ENCODE measurements around the gene RC3H2. TPM values are rescaled to one million over a fixed set of nuclear protein-coding genes. Genes with fewer than 3 reads are reported as not detected.

Gene RC3H2
- total and polyA plus RNA-seq, 2 of the 13 experiments (the other 11 are each of a cell fraction or from before 2014, with no cell fraction given) = 21.0 to 36.4 TPM

DNA sequence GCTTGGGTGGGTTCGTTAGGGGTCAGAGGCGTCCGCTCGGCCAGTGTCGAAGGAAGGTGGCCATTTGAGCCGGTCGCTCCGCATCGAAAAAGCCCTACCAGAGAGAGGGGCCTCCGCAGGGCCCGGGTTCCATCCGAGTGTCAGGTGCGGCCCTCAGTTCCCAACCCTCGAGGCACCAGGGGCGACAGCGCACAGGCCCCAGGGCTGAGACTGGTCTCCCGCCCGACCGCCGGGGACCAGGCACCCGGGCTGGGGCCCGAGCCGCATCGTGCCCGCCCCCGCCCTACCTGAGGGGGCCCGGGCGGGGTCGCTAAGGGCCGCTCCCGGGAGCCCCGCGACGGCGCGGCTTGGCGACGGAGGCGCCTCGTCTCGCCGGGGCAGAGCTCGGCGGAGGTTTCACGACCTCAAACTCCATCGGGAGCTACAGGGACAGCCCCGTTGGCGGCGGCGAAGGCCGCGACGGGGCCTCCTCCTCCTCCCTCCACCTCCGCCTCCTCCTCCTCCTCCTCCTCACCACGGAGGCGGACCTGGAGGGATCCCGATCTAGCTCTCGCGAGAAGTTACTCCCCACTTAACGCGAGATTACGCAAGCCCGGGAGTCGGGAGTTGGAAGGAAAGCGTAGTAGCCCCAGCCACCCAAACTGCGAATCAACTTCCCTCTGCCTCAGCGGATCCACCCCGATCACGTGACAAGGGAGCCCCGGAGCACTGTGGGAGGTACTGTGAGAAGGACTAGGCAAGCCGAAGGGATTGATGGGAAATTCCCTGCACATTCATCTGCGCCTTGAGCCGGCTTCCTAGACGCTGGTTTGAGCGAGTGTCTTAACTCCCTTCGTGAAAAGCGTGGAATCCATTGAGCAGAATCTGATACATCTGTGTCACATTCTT, at the start of gene RC3H2 (continued):
- peak; percentile 52 for TF ChIP-seq MYC (CRISPR knock-in tag; IDR thresholded peaks at IDR 0.05; ENCODE audit: borderline replicate concordance)
- no peak for TF ChIP-seq ADNP (CRISPR knock-in tag; IDR thresholded peaks at IDR 0.05)
- TF ChIP-seq ZNF556 (CRISPR knock-in tag; IDR thresholded peaks at IDR 0.05; ENCODE audit: borderline replicate concordance) = peak; percentile 60; the same call in 1 of the 2 replicates
- peak; percentile 27 for TF ChIP-seq ZNF746 (CRISPR knock-in tag; IDR thresholded peaks at IDR 0.05)
- TF ChIP-seq HNF4A (CRISPR knock-in tag; IDR thresholded peaks at IDR 0.05) = no peak
- TF ChIP-seq, protein P1, sequence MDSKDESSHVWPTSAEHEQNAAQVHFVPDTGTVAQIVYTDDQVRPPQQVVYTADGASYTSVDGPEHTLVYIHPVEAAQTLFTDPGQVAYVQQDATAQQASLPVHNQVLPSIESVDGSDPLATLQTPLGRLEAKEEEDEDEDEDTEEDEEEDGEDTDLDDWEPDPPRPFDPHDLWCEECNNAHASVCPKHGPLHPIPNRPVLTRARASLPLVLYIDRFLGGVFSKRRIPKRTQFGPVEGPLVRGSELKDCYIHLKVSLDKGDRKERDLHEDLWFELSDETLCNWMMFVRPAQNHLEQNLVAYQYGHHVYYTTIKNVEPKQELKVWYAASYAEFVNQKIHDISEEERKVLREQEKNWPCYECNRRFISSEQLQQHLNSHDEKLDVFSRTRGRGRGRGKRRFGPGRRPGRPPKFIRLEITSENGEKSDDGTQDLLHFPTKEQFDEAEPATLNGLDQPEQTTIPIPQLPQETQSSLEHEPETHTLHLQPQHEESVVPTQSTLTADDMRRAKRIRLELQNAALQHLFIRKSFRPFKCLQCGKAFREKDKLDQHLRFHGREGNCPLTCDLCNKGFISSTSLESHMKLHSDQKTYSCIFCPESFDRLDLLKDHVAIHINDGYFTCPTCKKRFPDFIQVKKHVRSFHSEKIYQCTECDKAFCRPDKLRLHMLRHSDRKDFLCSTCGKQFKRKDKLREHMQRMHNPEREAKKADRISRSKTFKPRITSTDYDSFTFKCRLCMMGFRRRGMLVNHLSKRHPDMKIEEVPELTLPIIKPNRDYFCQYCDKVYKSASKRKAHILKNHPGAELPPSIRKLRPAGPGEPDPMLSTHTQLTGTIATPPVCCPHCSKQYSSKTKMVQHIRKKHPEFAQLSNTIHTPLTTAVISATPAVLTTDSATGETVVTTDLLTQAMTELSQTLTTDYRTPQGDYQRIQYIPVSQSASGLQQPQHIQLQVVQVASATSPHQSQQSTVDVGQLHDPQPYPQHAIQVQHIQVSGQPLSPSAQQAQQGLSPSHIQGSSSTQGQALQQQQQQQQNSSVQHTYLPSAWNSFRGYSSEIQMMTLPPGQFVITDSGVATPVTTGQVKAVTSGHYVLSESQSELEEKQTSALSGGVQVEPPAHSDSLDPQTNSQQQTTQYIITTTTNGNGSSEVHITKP (CRISPR knock-in tag; IDR thresholded peaks at IDR 0.05; ENCODE audit: low read depth) = peak; percentile 20; the same call in 1 of the 2 replicates
- TF ChIP-seq, protein P2, sequence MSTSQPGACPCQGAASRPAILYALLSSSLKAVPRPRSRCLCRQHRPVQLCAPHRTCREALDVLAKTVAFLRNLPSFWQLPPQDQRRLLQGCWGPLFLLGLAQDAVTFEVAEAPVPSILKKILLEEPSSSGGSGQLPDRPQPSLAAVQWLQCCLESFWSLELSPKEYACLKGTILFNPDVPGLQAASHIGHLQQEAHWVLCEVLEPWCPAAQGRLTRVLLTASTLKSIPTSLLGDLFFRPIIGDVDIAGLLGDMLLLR (CRISPR knock-in tag; IDR thresholded peaks at IDR 0.05) = no peak; the same call in 1 of the 2 replicates
- TF ChIP-seq, protein P3, sequence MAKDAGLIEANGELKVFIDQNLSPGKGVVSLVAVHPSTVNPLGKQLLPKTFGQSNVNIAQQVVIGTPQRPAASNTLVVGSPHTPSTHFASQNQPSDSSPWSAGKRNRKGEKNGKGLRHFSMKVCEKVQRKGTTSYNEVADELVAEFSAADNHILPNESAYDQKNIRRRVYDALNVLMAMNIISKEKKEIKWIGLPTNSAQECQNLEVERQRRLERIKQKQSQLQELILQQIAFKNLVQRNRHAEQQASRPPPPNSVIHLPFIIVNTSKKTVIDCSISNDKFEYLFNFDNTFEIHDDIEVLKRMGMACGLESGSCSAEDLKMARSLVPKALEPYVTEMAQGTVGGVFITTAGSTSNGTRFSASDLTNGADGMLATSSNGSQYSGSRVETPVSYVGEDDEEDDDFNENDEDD (CRISPR knock-in tag; IDR thresholded peaks at IDR 0.05; ENCODE audit: borderline replicate concordance) = no peak
- no peak for TF ChIP-seq RFXANK (CRISPR knock-in tag; IDR thresholded peaks at IDR 0.05)
- TF ChIP-seq GTF2F1 (IDR thresholded peaks at IDR 0.05; ENCODE audit: low read length) = peak; percentile 91
- TF ChIP-seq, protein P4, sequence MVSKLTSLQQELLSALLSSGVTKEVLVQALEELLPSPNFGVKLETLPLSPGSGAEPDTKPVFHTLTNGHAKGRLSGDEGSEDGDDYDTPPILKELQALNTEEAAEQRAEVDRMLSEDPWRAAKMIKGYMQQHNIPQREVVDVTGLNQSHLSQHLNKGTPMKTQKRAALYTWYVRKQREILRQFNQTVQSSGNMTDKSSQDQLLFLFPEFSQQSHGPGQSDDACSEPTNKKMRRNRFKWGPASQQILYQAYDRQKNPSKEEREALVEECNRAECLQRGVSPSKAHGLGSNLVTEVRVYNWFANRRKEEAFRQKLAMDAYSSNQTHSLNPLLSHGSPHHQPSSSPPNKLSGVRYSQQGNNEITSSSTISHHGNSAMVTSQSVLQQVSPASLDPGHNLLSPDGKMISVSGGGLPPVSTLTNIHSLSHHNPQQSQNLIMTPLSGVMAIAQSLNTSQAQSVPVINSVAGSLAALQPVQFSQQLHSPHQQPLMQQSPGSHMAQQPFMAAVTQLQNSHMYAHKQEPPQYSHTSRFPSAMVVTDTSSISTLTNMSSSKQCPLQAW (CRISPR knock-in tag; IDR thresholded peaks at IDR 0.05) = peak; percentile 92
- no peak for TF ChIP-seq CHCHD3 (CRISPR knock-in tag; IDR thresholded peaks at IDR 0.05)
- peak; percentile 61; the same call in 1 of the 2 replicates for TF ChIP-seq HDAC1 (CRISPR knock-in tag; IDR thresholded peaks at IDR 0.05)
- TF ChIP-seq ZNF772 (CRISPR knock-in tag; IDR thresholded peaks at IDR 0.05) = no peak
- TF ChIP-seq, protein P5, sequence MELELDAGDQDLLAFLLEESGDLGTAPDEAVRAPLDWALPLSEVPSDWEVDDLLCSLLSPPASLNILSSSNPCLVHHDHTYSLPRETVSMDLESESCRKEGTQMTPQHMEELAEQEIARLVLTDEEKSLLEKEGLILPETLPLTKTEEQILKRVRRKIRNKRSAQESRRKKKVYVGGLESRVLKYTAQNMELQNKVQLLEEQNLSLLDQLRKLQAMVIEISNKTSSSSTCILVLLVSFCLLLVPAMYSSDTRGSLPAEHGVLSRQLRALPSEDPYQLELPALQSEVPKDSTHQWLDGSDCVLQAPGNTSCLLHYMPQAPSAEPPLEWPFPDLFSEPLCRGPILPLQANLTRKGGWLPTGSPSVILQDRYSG (CRISPR knock-in tag; IDR thresholded peaks at IDR 0.05) = no peak
- TF ChIP-seq SALL2 (CRISPR knock-in tag; IDR thresholded peaks at IDR 0.05) = peak; percentile 46; the same call in 1 of the 2 replicates
- TF ChIP-seq, protein P6, sequence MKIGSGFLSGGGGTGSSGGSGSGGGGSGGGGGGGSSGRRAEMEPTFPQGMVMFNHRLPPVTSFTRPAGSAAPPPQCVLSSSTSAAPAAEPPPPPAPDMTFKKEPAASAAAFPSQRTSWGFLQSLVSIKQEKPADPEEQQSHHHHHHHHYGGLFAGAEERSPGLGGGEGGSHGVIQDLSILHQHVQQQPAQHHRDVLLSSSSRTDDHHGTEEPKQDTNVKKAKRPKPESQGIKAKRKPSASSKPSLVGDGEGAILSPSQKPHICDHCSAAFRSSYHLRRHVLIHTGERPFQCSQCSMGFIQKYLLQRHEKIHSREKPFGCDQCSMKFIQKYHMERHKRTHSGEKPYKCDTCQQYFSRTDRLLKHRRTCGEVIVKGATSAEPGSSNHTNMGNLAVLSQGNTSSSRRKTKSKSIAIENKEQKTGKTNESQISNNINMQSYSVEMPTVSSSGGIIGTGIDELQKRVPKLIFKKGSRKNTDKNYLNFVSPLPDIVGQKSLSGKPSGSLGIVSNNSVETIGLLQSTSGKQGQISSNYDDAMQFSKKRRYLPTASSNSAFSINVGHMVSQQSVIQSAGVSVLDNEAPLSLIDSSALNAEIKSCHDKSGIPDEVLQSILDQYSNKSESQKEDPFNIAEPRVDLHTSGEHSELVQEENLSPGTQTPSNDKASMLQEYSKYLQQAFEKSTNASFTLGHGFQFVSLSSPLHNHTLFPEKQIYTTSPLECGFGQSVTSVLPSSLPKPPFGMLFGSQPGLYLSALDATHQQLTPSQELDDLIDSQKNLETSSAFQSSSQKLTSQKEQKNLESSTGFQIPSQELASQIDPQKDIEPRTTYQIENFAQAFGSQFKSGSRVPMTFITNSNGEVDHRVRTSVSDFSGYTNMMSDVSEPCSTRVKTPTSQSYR (CRISPR knock-in tag; IDR thresholded peaks at IDR 0.05; ENCODE audit: borderline replicate concordance) = 0 out of 2 replicates have a peak, but pooled peaks have one; percentile 7
